ENCODE data around the gene SUSD5. TPM values are rescaled to one million over a fixed set of nuclear protein-coding genes. Genes with fewer than 3 reads are reported as not detected.

The SUSD5 gene
- total RNA-seq, 1 donor from 2014 or later, result 0.33 TPM

DNA sequence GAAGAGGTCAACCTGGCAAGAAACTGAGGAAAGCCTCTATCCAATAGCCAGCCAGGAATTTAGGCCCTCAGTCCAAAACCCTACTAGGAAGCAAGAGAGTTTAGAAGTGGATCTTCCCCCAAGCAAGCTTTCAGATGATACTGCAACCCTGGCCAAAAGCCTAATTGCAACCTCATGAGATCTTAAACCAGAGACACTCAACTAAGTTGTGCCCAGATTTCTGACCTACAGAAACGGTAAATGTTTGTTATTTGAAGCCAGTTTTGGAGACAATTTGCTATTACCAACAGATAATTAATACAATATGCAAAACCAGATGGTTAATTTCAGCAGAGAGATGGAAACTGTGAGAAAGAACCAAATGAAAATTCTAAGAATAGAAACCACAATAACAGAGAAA, 21.7 kb upstream of the SUSD5 start:
- DNase-seq (no peak), ATAC-seq (ENCODE audit: low read depth) (no peak)
- intact Hi-C loops (cut with micrococcal nuclease), result no loop called here
- Mint-ChIP-seq H3K4me3 (no peak overlapping the region), H3K36me3 (ENCODE audit: low read depth) (no peaks in the 10 kb centered on the region), H3K27ac (no peak overlapping the region), H3K9me3 (peaks cover 10% of the 10 kb centered on the region), H3K27me3 (peaks cover 16% of the 10 kb centered on the region), H3K4me1 (no peaks in the 10 kb centered on the region)
- ChIA-PET CTCF (no interaction called here), POLR2A (no interaction called here)
- TF ChIP-seq, protein P1, sequence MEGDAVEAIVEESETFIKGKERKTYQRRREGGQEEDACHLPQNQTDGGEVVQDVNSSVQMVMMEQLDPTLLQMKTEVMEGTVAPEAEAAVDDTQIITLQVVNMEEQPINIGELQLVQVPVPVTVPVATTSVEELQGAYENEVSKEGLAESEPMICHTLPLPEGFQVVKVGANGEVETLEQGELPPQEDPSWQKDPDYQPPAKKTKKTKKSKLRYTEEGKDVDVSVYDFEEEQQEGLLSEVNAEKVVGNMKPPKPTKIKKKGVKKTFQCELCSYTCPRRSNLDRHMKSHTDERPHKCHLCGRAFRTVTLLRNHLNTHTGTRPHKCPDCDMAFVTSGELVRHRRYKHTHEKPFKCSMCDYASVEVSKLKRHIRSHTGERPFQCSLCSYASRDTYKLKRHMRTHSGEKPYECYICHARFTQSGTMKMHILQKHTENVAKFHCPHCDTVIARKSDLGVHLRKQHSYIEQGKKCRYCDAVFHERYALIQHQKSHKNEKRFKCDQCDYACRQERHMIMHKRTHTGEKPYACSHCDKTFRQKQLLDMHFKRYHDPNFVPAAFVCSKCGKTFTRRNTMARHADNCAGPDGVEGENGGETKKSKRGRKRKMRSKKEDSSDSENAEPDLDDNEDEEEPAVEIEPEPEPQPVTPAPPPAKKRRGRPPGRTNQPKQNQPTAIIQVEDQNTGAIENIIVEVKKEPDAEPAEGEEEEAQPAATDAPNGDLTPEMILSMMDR (IDR thresholded peaks at IDR 0.05), result no peak

DNA sequence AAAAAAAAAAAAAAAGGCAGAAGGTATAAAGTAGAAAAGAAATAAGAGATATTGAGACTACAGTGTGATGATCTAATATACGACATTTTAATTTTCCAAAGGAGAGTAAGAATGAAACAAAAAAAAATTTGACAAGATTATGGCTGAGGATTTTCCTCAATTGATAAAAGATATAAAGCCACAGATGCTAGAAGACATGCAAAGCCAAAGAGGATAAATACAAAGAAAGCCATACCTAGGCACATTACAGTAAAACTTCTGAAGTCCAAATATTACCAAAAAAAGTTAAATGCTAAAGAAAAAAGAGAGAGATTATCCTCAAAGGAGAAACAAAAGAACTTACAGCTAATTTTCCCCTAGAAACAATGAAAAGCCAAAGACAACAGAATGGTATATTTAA, 20.3 kb upstream of the SUSD5 start:
- ATAC-seq (ENCODE audit: low read depth), result no peak
- Mint-ChIP-seq H3K4me1 (no peaks in the 10 kb centered on the region), H3K27ac (no peak overlapping the region), H3K27me3 (peaks cover 19% of the 10 kb centered on the region), H3K36me3 (ENCODE audit: low read depth) (no peaks in the 10 kb centered on the region), H3K9me3 (peaks cover 10% of the 10 kb centered on the region), H3K4me3 (no peak overlapping the region)
- no peak for DNase-seq
- ChIA-PET CTCF (no interaction called here), POLR2A (no interaction called here)
- TF ChIP-seq, protein P1 (IDR thresholded peaks at IDR 0.05), result no peak
- intact Hi-C loops (cut with micrococcal nuclease), result no loop called here

DNA sequence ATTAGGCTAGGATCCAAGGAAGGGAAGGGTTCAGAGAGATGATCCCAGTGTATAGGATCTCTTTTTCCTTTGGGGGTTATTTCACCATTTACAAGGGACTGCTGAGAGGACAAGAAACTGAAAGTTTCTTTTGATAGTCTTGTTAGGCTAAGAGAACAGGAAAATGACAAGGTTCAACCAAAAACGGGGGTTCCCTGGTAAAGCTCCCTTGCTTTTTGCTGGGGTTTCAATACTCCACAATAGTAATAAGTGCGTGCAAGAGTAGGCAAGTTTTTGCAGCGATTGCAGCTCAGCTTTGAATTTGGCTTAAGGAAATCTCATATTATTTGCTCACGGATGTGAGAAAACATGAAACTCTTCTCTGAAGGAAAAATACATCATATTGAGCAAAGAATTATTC, 18.8 kb upstream of the SUSD5 start:
- ATAC-seq (ENCODE audit: low read depth), result no peak
- Mint-ChIP-seq H3K4me1 (no peaks in the 10 kb centered on the region), H3K4me3 (no peak overlapping the region), H3K36me3 (ENCODE audit: low read depth) (no peaks in the 10 kb centered on the region), H3K27me3 (peaks cover 18% of the 10 kb centered on the region), H3K9me3 (peaks cover 10% of the 10 kb centered on the region), H3K27ac (no peak overlapping the region)
- intact Hi-C loops (cut with micrococcal nuclease), result no loop called here
- TF ChIP-seq, protein P1 (IDR thresholded peaks at IDR 0.05), result no peak
- ChIA-PET POLR2A (no interaction called here), CTCF (no interaction called here)
- no peak for DNase-seq

DNA sequence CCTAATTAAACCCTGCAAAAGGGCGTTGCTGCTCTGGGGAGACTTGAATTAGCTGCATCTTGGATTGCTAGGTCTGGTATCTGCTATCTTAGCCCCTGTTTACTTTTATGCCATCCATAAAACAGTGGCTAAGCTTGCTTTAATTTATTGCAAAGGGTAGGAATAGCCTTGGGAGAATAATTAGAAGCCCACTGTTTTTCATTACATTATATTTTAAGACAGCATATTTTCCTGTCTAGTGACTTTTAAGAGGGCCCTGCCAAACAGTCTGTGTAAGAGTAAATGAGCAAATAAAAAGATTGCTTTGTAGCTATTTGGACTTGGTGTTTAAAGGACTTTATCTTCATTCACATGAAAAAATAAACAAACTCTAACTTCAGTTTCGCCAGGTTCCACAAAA, 17.4 kb upstream of the SUSD5 start:
- DNase-seq (no peak), ATAC-seq (ENCODE audit: low read depth) (no peak)
- Mint-ChIP-seq H3K4me1 (peaks cover 3% of the 10 kb centered on the region), H3K9me3 (peaks cover 10% of the 10 kb centered on the region), H3K4me3 (no peak overlapping the region), H3K27me3 (peaks cover 15% of the 10 kb centered on the region), H3K36me3 (ENCODE audit: low read depth) (no peaks in the 10 kb centered on the region), H3K27ac (no peak overlapping the region)
- intact Hi-C loops (cut with micrococcal nuclease), result no loop called here
- TF ChIP-seq, protein P1 (IDR thresholded peaks at IDR 0.05), result no peak
- CTCF ChIA-PET, result no interaction called here
- POLR2A ChIA-PET, result no interaction called here

DNA sequence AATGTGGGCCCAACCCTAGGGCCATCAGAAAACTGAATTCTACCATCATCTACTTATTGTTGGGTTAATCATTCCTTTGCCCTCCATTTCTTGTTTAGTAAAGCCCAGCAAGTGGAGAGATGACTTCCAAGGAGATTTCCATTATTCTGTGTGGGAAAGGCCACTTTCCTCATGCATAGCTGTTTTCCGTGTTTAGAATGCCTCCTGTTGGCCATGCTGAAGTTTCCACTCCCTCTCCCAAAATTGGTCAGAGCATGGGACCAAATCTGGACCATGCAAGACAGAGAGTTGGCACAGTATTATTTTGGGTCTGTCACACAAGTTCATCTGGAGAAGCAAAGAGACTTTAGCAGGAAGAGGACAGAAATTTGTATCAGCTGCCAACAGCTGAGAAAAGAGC, 15.3 kb upstream of the SUSD5 start:
- DNase-seq (no peak), ATAC-seq (ENCODE audit: low read depth) (no peak)
- Mint-ChIP-seq H3K4me1 (peaks cover 3% of the 10 kb centered on the region), H3K27me3 (peaks cover 14% of the 10 kb centered on the region), H3K9me3 (peaks cover 3% of the 10 kb centered on the region), H3K4me3 (no peak overlapping the region), H3K27ac (no peak overlapping the region), H3K36me3 (ENCODE audit: low read depth) (no peaks in the 10 kb centered on the region)
- intact Hi-C loops (cut with micrococcal nuclease), result no loop called here
- CTCF ChIA-PET, result no interaction called here
- POLR2A ChIA-PET, result no interaction called here
- TF ChIP-seq, protein P1 (IDR thresholded peaks at IDR 0.05), result no peak
